ENCODE data around the gene ZNF609.
"Not testable (repeated sequence)": the region's sequence is repeated elsewhere in the genome, so short reads cannot be mapped to it uniquely, and the experiment has no call there.

ZNF609 gene

DNA sequence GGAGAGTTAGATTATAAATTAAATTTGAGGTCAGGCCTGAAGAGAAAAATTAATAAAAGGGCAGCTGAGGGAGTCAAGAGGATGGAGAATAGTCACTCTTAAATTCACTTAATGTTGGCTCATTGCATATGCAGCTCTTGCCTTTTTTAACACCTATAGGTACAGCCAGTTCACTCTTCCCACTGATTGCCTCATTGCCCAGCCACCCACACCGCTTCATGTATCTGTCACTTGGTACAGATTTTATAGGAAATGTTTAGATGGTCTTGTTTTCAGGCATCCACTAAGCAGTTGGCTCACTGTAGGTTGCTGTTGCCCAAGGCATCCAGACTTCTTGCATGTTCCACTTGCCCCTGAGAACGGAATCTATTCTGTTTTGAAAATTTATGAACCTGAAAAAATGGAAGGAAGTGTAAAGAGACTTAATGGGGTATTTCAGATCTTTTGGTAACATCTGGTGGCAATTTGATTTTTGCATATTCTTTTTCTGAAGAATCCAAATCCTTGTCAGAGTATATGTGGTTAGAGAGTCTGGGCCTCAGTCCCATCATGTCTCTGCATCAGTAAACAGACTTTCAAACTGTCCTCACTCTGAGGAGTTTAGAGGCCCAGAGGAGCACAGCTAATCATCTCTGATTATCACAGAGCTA is 163.1 kb downstream of the ZNF609 start:
- no peak for DNase-seq (ENCODE audit: low spot score)

DNA sequence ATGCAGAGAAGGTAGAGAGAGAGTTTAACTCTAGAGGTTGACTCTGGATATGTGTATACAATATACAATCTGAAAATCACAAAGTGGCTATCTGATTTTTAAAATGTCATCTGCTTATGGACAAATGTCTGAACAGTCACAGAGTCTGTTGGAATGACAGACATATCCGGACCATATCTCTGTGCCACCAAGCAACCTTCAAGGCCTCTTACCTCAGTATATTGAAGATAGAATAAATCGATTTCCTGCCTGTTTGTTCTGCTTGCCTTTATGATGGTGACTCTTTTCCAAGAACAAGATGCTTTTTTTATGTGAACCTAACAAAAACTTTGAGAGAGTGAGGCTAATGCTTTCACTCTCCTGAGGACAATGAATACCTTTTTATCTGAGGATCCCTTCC is 163.9 kb downstream of the ZNF609 start:
- no peak for DNase-seq (ENCODE audit: low spot score)

DNA sequence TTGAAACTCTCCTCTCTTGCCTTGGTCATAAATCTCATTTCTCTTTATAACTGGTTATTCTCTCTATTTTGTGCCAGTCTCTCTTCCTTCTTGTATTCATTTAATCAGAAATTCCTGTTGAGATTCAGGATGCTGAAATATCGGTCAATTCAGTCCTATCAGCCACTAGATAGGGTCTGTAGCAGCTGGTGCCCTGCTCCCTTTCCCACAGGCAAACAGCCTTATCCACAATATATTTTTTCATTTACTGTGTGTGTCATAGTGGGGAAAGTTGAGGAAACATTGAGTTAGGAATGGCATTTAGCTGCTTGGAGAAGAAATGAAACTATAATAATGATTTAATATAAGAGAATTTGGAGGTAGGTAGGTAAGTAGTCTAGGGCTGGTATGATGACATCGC is 168.7 kb downstream of the ZNF609 start:
- DNase-seq (ENCODE audit: low spot score) = no peak

DNA sequence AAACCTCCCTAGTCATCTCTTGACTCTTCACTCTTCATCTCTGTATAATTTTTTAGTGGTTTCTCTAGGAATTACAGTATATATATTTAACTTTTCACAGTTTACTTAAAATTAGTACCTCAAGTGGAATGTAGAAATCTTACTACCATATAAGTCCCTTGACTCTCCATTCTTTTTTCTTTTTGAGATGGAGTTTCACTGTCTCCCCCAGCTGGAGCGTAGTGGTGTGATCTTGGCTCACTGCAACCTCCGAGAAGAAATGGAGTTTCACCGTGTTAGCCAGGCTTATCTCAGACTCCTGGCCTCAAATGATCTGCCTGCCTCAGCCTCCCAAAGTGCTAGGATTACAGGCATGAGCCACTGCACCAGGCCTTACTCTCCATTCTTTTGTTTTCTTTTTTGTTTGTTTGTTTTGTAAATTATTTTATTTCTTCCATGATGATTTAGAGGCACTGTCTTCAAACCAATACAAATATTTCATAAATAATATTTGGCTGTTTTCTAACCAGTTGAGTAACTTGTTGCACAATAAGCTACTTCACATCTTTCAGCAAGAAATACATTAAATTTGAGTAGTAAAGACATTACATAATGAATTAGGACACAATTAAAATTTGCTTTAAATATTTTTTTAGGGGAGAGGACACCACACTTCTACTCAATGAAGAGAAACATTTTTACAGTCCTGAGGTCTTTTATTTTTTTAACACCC is 170.2 kb downstream of the ZNF609 start:
- DNase-seq (ENCODE audit: low spot score) = no peak

DNA sequence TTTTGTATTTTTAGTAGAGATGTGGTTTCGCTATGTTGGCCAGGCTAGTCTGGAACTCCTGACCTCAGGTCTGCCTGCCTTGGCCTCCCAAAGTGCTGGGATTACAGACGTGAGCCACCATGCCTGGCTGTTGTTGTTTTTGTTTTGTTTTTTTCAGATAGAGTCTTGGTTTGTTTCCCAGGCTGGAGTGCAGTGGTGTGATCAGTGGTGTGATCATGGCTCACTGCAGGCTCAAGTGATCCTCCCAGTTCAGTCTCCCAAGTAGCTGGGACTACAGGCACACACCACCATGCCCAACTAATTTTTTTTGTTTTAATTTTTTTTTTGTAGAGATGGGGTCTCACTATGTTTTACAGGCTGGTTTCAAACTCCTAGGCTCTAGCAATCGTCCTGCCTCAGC is 172.3 kb downstream of the ZNF609 start:
- DNase-seq (ENCODE audit: low spot score) = not testable (repeated sequence)

DNA sequence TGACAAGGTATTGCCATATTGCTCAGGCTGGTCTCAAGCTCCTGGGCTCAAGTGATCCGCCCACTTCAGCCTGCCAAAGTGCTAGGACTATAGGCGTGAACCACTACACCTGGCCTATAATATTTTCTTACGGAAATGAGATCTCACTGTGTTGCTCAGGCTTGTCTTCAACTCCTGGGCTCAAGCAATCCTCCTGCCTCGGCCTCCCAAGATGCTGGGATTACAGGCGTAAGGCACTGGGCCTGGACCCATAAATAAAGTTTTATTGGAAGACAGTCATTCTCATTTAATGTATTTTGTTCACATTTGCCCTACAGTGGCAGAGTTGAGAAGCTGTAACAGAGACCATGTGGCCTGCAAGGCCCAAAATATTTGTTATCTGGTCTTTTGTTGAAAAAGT is 173.0 kb downstream of the ZNF609 start:
- DNase-seq (ENCODE audit: low spot score) = no peak

DNA sequence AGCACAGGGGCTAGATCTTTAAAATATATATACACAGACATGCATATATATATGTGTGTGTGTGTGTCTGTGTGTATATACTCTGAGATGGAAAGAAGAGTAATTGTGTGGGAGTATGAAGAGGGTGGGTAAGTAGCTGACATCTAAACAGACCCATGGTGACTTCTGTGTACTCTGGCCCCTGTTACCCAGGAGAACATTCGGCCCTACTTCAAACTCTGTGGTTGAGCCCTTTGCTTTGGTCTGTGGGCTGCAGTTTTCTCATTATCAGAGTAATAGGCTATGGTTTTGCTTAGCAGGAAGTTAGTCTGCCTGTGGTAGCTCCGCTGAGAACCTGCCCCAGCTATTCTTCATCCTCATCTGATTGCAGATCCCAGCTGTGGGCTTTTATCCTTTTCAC is 173.6 kb downstream of the ZNF609 start:
- no peak for DNase-seq (ENCODE audit: low spot score)

DNA sequence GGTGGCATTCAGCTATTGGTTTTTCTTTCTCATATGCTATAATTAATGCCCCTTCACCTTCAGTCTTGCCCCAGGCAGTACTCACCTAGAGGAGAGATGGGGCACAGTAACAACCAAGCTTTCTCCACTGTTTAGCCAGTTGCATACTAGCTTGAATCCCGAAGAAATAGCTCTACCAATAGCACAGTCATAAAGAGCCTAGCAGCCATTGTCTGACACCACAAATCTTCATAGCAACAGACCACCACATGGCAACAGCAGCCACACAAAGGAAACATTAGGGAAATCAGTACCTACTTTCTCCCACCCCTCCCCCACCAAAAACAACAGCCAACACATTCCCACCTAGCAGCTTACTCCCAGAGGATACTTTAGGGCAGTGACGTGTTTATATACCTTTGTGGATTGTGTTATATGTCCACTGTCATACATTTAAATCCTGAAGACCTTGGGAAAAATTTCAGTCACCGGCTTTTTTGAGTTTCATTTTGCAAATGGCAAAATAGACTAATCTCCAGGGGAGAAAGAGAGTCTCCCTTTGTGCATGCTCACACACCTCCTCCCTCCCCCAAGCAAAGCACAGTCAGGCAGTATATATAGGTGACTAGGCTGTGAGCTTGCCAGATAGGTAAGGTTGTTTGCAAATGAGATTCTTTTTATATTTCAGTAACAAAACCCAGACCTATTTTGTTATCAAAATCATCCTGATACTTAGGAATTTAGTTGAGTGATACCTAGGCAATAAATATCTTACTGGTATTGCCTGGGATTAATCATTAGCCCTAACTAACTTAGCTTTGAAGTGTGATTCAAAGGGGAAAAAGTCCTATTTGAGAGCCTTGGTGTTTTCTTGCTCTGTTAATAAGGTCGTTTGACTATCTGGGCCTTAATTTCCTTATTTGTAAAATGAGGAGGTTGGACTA is 174.5 kb downstream of the ZNF609 start:
- DNase-seq (ENCODE audit: low spot score) = no peak

DNA sequence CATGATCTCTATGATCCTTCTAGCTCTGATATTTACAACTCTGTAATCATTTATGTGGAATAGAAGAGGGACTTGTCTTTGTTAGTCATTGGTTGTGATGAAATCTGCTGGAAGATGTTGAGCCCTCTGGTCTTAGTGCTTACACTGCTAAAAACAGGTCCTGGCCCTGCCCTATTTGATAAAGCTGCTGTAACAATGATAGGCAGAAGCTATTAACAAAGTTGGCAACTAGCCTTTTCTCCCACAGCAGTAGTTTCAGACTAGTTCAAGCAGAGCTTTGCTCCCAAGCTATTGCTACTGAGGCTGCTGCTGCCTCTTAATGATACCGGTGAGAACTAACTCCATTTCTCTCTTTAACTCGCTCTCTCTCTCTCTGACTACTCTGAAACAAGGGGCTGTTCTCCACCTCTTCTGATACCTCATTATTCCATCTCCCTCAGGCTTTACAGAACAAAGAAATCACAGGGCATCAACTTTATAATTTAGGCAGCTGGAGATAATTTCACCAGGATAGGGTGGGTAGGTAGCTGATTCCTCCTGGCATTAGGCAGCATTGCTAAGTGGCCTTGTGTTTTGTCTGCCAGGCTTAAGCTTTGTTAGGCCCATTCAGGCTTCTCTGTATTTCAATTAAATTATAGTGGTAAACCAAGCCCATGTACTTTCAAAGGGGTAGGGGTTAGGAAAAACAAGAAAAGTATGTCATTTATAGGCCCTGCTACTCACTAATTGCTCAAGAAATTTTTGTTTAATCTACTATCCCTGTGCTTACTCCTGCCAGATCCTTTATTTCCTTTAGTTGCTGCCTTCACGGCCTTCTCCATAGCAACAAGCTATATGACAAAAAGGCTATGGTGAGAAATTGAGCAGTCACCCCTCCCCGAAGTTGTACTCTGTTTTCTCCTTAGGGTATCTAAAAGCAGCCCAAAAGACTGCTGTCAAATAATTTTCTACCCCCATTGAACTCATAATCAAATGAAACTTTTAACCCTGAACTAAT is 175.4 kb downstream of the ZNF609 start:
- DNase-seq (ENCODE audit: low spot score) = no peak

DNA sequence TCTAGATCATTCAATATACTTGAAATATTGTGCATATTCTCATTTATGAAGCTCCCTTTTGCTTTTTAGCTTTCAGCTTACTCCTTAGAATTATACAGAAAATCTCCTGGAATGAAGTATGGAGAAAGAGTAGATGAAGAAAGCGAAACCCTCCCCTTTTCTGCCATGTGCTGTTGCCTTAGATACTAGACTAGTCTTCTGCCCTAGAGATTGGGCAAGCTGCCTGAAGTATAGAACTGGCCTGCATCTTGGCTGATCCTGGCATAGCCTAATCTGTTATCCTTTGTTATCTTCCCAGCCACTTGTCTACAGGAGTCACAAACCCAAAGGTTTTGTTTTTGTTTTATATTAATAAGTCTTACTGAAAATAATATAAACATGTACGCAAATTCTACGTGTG is 176.2 kb downstream of the ZNF609 start:
- no peak for DNase-seq (ENCODE audit: low spot score)

DNA sequence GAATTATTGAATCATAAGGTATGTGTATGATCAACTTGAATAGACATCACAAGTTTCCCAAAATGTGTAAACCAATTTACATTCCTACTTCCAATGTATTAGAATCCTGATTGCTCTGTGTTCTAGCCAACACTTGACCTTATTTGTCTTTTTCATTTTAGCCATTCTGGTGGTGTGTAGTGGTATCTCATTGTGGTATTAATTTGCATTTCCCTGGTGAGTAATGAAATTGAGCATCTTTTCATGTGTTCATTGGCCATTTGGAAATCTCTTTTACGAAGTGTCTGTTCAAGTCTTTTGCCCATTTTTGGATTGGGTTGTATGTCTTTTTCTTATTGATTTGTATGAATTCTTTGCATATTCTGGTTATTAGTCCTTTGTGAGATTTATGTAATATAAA is 177.0 kb downstream of the ZNF609 start:
- no peak for DNase-seq (ENCODE audit: low spot score)

DNA sequence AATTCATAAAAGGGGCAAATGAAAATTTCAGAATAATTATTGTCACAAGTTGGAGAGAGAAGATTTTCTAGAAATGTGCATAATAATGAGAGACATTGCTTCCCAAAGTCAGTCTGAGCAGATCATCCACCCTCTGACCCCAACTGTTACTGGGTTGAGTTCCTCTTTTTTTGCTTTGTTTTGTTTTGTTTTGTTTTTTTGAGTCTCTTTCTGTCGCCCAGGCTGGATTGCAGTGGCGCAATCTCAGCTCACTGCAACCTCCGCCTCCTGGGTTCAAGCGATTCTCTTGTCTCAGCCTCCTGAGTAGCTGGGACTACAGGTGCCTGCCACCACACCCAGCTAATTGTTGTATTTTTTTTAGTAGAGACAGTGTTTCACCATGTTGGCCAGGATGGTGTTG is 179.4 kb downstream of the ZNF609 start:
- not testable (repeated sequence) for DNase-seq (ENCODE audit: low spot score)

DNA sequence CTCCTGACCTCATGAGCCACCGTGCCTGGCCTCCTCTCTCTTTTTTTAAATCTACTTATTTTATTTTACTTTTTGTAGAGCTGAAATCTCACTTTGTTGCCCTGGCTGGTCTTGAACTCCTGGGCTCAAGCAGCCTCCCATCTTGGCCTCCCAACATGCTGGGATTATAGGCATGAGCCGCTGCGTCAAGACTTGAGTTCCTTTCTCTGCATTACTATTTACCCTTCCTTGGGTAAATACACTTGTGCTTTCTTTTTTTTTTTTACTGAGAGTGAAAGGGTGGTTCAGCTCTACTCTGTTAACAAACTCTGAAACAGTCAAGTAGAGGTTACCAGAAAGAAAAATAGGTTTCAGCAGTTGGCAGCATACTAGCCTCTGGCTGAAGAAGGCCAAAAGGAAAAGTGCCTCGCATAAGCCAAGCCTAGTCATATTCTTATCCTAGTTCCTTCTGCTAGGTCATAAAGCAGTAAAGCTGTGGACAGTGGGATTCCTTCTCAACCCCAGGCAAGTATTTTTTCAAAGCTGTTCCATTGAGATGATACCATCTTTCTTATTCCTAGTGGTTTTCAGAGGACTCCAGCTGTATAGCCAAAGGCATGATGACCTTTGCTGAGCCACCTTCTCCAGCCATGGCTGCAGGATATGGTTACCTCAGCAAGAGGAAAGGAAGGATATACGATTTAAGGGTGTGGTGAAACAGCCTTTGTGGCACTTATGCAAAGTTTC is 179.9 kb downstream of the ZNF609 start:
- no peak for DNase-seq (ENCODE audit: low spot score)

DNA sequence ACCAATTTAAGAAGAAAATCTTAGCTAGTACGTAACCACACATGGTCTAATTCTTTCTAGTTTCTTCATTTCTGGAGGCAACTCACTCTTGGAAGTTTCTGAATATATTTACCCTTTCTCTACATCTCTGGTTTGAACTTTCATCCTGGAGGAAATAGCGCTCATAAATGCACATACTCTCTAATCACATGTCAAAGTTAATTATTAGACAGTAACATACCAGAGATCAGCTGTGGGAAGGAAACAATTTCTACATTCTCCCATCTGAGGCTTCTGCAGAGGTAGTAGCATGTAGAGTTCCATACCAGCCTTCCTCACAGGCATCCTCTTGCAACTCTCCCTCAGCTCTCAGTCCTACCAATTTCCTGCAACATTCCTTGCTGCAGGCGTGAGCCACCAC is 182.5 kb downstream of the ZNF609 start:
- no peak for DNase-seq (ENCODE audit: low spot score)

DNA sequence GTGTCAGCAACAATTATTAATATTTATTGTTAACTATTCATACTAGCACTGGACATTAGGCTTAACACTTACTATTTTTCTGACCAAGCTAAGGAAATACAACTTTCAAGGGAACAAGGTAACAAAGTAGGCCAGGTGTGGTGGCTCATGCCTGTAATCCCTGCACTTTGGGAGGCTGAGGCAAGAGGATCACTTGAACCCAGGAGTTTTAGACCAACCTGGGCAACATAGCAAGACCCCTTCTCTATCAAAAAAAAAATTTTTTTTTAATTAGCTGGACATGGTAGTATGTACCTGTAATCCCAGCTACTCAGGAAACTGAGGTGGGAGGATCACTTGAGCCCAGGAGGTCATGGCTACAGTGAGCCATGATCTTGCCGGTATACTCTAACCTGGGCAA is 183.3 kb downstream of the ZNF609 start:
- DNase-seq (ENCODE audit: low spot score) = no peak

DNA sequence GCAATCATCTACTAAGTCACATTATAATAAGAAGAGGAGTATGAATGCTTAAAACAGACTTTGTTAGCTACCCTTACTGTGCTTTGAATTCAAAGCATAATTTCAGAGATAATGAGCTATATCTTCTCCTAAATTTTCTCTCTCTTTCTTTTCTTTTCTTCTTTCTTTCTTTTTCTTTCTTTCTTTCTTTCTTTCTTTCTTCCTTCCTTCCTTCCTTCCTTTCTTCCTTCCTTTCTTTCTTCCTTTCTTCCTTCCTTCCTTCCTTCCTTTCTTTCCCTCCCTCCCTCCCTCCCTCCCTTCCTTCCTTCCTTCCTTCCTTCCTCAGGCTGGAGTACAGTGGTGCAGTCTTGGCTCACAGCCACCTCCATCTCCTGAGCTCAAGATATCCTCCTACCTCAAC is 184.4 kb downstream of the ZNF609 start:
- DNase-seq (ENCODE audit: low spot score) = not testable (repeated sequence)

DNA sequence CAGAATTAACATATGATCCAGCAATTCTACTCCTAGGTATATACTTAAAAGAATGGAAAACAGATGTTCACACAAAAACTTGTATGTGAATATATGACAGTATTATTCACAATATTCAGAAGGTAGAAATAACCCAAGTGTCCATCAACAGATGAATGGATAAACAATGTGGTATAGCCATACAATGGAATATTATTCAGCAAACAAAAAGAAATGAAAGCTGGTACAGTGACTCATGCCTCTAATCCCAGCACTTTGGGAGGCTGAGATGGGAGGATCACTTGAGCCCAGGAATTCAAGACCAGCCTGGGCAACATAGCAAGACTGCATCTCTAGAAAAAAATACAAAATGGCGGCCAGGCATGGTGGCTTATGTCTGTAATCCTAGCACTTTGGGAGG is 185.6 kb downstream of the ZNF609 start:
- no peak for DNase-seq (ENCODE audit: low spot score)

DNA sequence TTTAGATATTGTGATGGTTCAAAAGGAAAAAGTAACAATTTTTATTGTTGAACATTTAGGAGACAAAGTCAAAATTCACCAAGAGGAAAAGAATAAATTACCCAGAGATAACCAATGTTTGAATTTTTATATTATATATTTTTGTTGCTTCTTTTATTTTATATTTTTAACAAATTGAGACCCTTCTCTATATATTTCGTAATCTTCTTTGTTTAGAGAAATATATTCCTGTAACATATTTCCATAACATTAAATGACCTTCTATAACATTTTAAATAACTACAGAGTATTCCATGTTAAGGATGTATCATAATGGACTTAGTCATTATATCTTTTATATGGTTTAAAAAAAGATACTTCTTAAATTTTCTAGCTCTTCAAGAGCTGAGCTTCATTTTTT is 187.0 kb downstream of the ZNF609 start:
- no peak for DNase-seq (ENCODE audit: low spot score)

DNA sequence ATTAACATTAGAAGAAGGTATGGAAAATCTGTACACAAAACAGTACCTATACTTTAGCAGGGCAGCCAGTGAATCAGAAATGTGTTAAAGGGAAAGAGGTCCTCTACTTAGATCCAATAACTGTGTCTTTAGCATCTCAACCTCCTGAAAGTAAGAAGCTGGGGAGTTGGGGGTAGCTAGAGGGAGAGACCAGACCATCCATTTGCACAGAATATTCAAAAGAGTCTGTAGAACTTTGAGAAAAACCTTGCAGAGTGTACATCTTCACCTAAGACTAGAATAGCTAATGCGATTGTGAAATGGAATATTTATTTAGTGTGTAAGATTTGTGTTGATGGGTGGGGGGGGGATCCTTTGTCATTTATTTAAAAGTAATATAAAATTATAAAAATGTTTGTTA is 190.2 kb downstream of the ZNF609 start:
- no peak for DNase-seq (ENCODE audit: low spot score)

DNA sequence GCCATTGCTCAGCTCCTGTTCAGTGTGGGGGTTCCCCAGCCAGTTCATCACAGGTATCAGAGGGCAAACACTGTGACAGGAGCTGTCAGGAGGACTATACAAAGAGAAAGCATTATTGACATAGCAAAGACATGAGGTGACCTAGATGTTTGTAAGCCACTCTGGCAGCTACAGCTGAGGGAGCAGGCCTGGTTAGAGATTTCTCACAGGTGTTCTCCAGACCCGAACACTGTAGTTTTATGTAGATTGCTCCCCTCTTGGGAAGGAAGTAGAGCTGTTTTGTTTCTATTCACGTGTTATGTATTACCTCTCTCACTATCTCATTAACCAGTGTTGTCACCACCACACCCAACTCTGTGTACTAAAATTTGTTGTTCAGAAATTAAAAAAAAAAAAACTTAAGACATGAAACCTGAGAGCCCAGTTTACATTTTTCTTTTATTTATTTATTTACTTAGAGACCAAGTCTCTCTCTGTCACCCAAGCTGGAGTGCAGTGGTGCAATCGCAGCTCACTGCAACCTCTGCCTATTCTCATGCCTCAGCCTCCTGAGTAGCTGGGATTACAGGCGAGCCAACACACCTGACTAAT is 191.3 kb downstream of the ZNF609 start:
- no peak for DNase-seq (ENCODE audit: low spot score)

DNA sequence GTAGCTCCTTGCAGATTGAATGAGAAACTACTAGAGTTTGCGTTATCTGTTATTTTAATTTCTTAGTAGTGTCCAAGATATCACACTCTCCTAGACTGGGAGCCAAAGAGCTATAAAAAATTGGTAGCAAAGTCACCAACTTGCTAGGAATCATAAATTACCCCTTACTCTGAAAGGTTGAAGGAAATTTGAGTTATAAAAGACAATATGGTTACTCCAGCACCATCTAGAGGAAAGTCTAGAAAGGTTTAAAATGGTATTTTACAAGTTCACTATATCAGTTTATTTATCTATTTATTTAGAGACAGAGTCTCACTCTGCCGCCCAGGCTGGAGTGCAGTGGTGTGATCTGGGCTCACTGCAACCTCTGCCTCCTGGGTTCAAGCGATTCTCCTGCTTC is 193.4 kb downstream of the ZNF609 start:
- no peak for DNase-seq (ENCODE audit: low spot score)
